ENCODE results near the gene RUFY3.
"Not testable (repeated sequence)": the region's sequence is repeated elsewhere in the genome, so short reads cannot be mapped to it uniquely, and the experiment has no call there.

RUFY3 gene

GRCh38 chr4:70765368-70765767, 43.6 kb downstream of the RUFY3 start:
- ChIA-PET POLR2A (ENCODE audit: low non-redundant PET) (no interaction called here), CTCF (no interaction called here)
- no peak for DNase-seq (ENCODE audit: low spot score)
- H3K27ac ChIP-seq, result no peak overlapping the region
- no peak for TF ChIP-seq CTCF (conservative IDR thresholded peaks at IDR 0.05; ENCODE audit: low read depth)

GRCh38 chr4:70768301-70768948, 46.7 kb downstream of the RUFY3 start:
- POLR2A ChIA-PET (ENCODE audit: low non-redundant PET), result no interaction called here
- DNase-seq (ENCODE audit: low spot score), result no peak
- CTCF ChIA-PET, result no interaction called here
- no peak for TF ChIP-seq CTCF (conservative IDR thresholded peaks at IDR 0.05; ENCODE audit: low read depth)
- no peak overlapping the region for H3K27ac ChIP-seq

GRCh38 chr4:70769396-70769795, 47.6 kb downstream of the RUFY3 start:
- DNase-seq (ENCODE audit: low spot score); H3K27ac ChIP-seq; POLR2A ChIA-PET (ENCODE audit: low non-redundant PET); CTCF ChIA-PET: not testable (repeated sequence)

- H3K27ac ChIP-seq, result no peak overlapping the region
- ChIA-PET CTCF (no interaction called here), POLR2A (ENCODE audit: low non-redundant PET) (no interaction called here)
- TF ChIP-seq CTCF (conservative IDR thresholded peaks at IDR 0.05; ENCODE audit: low read depth), result no peak
- no peak for DNase-seq (ENCODE audit: low spot score)
These were observed 51.3 kb downstream of the RUFY3 start for GRCh38 chr4:70772929-70773555.

- ChIA-PET CTCF (no interaction called here), POLR2A (ENCODE audit: low non-redundant PET) (no interaction called here)
- TF ChIP-seq CTCF (conservative IDR thresholded peaks at IDR 0.05; ENCODE audit: low read depth), result no peak
- H3K27ac ChIP-seq, result no peak overlapping the region
- no peak for DNase-seq (ENCODE audit: low spot score)
These were observed 57.2 kb downstream of the RUFY3 start for GRCh38 chr4:70778888-70779422.

DNA sequence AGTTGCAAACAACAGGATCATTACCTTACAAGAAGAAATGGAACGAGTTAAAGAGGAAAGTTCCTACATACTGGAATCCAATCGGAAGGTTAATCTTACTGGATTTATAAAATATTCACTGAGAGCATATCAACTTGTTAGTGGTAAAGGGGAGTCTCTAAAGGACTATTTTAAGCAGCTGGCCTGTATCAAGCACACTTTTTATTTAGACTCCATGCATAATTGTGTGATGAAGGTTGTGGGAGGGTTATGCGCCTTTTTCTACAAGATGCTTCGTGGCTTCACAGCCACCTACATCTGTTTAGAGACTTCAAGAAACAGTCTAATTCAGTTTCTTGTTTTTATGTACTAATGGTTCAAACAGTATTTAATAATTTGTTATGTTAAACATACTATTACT, 61.3 kb downstream of the RUFY3 start:
- POLR2A ChIA-PET (ENCODE audit: low non-redundant PET), result no interaction called here
- CTCF ChIA-PET, result interaction anchor here (0.6 kb wide), 1 partner anchor 730 kb away, joined by 5 read pairs; no protein-coding TSS in a partner anchor

More for the DNA sequence above, 61.3 kb downstream of the RUFY3 start:
- no peak for DNase-seq (ENCODE audit: low spot score)
- no peak overlapping the region for H3K27ac ChIP-seq
- TF ChIP-seq CTCF (conservative IDR thresholded peaks at IDR 0.05; ENCODE audit: low read depth), result no peak
